HT-29 (cell line): ENCODE measurements around the gene KRTAP12-4. TPM values are rescaled to one million over a fixed set of nuclear protein-coding genes. Genes with fewer than 3 reads are reported as not detected.
A peak's percentile ranks its signal among the peaks of the same experiment; 100 is the strongest.
"Not testable (repeated sequence)": the region's sequence is repeated elsewhere in the genome, so short reads cannot be mapped to it uniquely, and the experiment has no call there.

Source experiments
- DNase-seq: peaks from one replicate; pipeline ENCODE4 v3.0.0-alpha.2; 2015; ENCODE audit warnings: low spot score
- total RNA-seq: library from RNA; depleted of rRNA; stranded (reverse); fragments of >200 nt; shearing (Covaris generic); gene quantifications from 2 replicates; pipeline ENCODE4 v1.2.3, GENCODE V29; 2014

KRTAP12-4 gene
- total RNA-seq, 1 experiment from 2014 or later, result not detected

DNA sequence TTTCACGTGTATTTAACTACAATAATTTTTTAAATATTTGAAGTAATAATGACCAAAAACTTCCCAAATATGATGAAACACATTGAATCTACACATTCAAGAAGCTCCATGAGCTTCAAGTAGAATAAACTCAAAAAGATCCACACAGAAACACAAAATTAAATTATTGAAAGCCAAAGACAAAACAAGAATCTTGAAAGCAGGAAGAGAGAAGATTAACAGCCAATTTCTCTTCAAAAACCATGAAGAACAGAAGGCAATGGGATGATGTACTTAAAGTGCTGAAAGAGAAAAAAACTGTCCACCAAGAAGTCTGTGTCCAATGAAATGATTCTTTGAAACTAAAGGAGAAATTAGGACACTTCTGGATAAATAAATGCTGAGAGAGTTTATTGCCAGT is 22.4 kb downstream of the KRTAP12-4 start:
- DNase-seq, result no peak

DNA sequence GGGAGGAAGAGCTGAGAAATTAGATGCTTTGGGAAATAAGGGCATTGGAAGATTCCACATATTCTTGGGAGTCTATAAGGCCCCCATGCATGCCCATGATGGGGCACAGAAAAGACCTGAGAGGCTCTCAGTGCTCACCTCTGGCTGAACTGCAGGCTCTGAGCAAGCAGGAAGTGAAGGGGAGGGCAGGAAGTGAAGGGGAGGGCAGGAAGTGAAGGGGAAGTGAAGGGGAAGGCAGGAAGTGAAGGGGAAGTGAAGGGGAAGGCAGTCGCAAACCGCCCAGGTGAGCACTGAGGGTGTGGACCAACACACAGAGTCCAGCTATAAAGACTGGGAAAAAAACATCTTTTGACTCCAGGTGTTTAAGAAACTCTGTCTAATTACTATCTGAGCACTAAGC is 24.0 kb downstream of the KRTAP12-4 start:
- no peak for DNase-seq

DNA sequence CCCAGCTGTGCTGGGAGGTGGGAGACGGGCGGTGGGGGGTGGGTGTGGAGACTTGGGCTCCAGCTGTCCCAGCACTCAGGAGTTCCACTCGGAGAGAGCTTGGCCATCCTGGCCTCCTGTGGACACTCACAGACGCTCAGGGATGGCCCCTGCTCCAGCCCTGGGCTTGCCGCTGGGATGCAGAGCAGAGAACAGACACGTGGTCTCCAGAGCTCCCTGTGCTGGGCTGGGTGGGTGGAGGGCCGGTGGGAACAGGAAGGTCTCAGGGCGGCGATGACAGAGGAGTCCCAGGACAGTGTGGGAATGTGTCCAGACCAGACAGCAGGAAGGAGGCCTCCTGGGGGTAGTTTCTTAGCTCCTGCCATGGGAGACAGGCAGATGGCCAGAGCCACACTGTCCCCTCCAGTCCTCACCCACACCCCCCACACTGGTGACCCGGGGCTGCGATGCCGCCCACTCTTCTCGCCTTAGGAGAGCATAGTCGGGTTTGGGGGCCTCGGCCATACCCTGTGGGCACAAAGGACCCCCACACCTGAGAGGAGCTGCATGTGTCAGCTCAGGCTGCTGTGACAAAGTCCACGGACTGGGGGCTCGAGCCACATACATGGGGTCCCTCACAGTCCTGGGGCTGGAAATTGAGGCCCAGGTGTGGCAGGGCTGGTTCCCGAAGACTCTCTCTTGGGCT is 25.6 kb downstream of the KRTAP12-4 start:
- DNase-seq, result no peak

DNA sequence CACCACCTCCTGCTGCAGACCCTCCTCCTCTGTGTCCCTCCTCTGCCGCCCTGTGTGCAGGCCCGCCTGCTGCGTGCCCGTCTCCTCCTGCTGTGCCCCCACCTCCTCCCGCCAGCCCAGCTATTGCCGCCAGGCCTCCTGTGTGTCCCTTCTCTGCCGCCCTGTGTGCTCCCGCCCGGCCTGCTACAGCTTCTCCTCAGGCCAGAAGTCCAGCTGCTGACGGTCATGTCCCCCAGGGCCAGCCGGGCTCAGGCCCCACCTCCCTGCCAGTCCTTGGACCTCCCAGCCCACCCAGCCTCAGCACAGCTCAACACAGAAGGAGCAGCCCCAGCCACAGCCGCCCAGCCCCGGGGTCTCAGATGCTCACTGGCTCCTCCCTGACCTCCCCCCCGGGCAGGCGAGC is 26.6 kb downstream of the KRTAP12-4 start:
- not testable (repeated sequence) for DNase-seq

DNA sequence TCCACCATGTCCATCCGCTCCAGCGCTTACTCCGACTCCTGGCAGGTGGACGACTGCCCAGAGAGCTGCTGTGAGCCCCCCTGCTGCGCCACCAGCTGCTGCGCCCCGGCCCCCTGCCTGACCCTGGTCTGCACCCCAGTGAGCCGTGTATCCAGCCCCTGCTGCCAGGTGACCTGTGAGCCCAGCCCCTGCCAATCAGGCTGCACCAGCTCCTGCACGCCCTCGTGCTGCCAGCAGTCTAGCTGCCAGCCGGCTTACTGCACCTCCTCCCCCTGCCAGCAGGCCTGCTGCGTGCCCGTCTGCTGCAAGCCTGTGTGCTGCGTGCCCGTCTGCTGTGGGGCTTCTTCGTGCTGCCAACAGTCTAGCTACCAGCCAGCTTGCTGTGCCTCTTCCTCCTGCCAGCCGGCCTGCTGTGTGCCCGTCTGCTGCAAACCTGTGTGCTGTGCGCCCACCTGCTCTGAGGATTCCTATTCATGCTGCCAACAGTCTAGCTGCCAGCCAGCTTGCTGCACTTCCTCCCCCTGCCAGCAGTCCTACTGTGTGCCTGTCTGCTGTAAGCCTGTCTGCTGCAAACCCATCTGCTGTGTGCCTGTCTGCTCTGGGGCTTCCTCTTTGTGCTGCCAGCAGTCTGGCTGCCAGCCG is 27.2 kb downstream of the KRTAP12-4 start:
- not testable (repeated sequence) for DNase-seq

DNA sequence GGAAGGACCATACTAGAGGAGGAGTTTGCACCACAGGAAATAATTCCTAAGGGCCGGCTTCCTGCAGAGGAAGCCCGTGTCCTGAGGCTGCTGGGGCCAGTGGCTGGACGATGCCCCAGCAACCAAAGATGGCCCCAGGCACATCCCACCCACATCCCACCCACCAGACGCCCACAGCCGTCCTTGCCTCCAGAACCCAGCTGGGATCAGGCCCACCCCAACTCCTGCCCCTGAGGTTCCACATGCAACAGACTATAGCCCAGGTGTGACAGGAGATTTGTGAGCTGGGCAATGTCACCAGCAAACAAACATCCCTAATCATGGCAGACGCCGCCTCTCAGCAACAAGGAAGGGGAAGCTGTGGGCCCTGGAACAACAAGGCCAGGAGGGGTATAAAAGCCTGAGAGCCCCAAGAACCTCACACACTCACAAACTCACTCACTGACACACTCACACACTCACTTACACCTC is 27.8 kb downstream of the KRTAP12-4 start, which contains the start of gene KRTAP10-9:
Gene KRTAP10-9 (plus strand): TSS at position 421 of the 471 bp plus-strand sequence. CDS start 79 bp downstream, outside the sequence.
- DNase-seq, result no peak

DNA sequence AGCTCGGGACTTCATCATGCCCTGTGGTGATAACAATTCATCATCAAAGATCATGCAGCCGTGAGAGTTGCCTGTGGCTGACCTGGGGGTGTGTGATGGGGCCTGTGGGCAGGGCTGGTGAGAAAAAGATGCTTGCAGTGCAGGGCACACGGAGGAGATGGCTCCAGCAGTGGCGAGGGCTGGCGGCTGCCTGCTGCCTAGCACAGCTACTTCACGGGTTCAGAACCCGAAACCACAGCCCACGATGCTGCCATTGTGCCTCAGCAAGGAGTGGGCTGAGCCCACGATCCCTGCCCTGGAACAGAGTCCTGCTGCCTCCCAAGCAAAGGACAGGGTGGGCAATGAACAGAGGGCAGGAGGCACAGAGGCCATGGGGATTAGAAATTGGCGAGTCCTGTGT is 28.2 kb downstream of the KRTAP12-4 start:
- no peak for DNase-seq

DNA sequence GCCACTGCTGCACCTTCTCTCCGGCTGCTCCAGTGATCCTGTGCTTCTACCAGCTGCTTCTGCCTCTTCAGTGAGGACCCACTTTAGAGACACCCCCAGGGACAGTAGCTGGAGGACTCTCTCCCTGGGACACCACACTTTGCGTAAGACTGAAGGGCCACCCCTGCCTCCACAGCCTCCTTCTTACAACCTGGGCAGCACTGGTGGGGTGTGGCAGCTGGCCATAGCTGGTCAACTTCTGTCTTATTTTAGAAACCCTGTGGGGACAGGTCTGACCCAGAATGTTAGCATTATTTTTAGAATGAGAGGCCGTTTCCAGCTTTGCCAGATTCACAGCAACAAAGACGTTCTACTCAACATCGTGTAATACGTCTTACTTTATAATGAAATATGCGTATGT is 28.7 kb downstream of the KRTAP12-4 start:
- DNase-seq, result no peak

DNA sequence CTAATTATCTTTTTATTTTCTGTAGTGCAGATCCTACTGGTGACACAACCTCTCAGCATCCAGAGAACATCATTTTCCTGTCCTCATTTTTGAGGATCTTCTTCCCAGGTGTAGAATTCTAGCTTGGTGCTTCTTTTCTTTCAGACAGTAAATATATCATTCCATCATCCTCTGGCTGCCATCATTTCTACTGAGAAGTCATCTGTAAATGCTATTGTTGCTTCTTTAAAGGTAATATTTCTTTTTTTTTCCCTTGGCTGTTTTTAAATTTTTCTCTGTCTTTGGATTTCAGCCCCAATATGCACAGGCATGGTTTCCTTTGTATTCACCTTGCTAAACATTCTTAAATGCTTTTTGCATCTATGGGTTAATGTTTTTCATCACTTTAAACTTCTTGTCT is 30.9 kb downstream of the KRTAP12-4 start:
- DNase-seq, result no peak

DNA sequence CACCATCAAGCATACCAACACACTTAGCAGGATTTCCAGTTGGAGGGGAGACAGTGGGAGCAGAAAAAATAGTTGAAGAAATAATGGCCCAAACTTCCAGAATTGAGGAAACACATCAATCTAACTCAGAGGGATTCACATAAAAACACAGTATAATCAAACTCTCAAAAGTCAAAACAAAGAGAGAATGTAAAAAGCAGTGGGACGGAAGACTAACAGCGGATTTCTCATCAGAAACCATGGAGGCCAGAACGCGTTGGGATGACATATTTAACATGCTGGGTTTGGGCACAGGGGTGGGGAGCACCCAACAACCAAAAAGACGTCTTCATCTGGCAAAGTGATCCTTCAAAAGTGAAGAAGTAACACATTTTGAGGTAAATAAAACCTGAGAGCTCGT is 34.6 kb downstream of the KRTAP12-4 start:
- no peak for DNase-seq

DNA sequence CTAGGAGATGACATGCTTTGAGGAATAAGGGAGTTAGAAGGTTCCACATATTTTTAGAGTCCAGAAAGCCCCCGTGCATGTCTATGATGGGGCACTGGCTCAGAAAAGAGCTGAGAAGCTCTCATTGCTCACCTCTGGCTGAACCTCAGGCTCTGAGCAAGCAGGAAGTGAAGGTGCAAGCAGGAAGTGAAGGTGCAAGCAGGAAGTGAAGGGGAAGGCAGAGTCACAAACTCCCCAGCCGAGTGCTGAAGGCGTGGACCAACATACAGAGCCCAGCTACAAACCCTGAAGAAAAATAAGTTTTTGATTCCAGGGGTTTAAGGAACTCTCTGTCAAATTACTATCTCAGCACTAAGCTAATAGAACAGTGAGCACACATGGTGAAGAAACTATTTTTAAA is 35.5 kb downstream of the KRTAP12-4 start:
- no peak for DNase-seq

DNA sequence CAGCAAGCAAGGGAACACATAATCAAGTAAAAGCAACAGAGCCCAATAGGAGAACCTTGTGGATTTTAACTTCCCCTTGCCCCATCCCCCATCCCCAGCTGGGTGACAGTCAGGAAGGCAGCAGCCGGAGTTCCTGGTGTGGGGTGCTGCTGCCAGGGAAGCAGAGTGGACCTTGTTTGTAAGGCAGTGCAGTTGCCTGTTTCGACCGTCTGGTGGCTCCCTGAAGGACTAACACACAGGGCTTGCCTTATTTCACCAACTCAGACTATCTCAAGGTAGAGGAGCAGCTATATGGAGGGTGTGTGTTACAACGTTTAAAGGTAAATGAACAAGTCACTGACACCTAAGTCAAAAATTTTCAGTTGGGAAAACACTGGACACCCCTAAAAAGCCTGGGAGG is 36.0 kb downstream of the KRTAP12-4 start:
- DNase-seq, result peak; percentile 14

DNA sequence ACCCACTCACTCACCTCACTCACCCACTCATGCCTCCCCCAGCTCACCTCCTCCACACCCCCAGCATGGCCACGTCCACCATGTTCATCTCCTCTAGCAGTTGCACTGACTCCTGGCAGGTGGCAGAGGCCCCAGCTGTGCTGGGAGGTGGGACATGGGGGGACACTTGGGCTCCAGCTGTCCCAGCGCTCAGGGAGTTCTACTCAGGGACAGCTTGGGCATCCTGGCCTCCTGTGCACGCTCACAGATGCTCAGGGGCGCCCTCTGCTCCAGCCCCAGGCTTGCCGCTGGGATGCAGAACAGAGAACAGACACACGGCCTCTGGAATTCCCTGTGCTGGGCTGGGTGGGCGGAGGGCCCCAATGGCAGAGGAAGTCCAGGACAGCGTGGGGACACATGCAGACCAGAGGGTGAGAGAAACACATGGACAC is 37.4 kb downstream of the KRTAP12-4 start:
- DNase-seq, result no peak

DNA sequence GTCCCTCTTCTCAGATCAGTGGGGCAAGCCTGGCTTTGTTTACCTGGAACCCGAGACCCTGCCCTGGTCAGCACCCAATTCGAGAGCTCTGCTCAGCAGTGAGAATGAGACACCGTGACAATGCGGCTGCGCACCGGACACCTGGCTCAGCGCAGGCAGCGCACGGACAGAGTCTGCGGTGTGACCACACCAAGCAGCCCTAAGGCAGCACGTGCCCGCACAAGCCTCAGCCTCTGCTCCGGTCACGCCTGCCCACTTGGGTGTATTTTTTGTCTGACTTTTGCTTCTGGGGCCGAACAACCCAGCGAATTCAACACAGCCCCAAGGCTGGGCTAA is 37.9 kb downstream of the KRTAP12-4 start:
- DNase-seq, result no peak

DNA sequence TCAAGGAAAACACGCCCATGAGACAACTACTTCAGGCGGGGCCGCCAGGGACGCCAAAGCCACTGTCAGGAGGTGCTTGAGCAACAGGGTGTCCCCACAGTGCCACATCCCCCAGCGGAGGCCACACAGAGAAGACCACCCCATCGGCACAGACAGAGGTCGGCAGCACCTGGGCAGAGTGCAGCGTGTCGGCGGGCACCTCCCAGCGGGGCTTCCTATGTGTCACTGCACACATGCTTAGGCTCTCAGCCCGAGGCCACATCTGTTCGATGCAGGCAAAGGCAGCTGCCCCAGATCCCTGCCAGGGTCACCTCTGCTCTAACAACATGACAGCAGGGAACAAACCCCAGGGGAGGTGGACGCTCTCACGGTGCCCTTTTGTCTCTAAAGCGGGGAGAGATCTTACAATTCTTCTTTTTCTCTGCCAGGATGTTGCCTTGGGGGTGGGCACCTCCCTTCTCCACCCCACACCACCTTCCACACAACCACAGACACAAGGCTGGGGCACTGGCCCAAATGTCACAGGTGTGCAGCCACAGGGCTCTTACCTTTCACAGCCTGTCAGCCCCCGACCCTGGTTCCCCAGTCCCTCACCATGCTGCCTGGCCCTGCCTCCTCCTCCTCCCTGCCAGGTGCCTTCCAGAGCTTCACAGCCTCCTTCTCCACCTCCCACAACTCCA is 38.4 kb downstream of the KRTAP12-4 start:
- no peak for DNase-seq

DNA sequence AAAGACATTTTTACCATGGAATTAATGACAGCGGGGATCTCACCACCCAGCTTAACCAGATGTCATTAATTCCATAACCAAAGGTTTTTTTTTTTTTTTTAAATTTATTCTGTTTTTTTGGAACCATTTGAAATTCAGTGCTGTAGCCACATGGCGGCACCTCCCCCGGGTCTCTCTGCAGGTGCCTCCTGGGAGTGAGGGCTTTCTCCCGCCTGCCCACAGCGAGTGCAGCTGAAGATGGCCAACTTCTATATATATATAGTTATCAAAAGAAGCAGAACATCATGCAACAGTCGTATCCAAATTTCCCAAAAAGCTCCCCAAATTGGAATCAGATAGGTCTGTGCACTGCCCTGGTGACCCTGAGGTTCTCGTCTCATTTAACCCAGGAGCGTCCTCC is 39.0 kb downstream of the KRTAP12-4 start:
- DNase-seq, result no peak

DNA sequence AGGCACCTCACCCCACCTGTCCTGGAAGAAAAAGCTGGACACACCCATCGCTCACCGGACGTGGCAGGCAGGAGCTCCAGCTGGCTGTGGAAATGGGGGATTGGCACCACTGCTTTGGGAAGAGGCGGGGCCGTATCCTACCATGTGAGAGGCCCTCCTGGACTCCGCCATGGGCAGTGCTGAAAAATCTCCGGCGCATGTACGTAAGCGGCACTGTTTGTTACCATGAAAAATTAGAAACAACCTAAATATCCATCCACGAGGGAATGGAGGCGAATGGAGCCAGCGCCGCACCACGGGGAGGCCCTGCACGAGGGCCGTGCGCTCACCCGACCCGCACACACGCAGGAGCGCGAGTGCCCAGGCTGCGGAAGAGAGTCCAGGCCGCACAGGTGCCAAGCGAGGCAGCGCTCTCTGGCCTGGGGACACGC is 39.5 kb downstream of the KRTAP12-4 start:
- no peak for DNase-seq

DNA sequence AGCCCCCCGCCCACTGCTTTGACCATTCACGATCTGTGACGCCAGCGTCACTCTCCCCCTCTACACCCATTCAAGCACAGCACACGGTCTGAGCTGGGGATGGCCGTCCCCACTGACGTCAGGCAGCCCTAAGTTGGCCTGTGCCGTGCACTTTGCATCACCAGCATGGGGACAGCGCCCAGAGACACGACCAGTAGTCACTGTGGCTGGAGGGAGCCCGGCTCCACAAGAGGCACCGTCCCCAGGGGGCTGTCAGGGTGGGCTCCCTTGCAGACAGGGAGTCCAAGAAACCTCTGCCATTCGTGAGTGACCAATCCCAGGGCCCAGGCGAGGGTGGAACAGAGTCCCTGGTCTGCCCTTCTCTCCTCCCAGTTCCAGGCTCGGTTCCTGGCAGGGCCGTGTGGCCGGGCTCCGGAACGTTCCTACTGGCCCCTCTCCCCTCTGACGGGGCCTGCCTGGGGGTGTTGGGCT is 40.3 kb downstream of the KRTAP12-4 start:
- DNase-seq, result no peak

DNA sequence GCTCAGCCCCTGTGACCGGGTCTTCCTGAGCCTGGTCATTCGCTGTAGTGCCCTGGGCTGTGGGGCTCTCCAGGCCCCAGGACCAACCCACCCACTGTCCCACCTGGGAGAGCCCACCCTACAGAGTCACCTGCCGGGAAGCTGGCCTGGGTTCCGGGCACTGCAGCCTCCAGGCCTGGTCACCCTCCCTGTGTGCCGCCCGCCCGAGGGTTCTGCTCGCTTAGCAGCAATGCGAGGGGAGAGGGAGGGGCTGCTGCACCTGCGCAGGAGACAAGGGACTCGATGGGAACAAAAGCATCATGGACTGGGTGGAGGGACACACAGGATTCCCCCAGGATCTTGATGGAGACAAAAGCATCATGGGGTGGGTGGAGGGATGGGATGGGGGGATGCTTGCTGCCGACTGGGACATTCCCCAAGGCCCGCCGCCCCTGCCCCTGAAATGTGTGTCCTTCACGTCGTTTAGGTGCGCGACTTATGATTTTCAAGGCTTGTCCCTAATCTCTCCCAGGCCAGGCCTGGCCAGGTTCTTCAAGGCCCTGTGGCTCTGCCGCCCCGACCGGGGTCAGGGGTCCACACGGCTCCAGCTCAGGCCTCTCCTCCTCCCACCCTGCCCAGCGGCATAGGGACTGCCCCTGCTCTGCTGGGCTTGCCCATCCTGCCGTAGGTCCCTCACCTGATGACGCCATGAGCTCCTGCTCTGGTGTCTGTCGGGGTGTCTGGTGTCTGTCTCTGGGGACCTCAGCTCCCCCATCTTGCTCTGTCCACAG is 40.9 kb downstream of the KRTAP12-4 start:
- no peak for DNase-seq

DNA sequence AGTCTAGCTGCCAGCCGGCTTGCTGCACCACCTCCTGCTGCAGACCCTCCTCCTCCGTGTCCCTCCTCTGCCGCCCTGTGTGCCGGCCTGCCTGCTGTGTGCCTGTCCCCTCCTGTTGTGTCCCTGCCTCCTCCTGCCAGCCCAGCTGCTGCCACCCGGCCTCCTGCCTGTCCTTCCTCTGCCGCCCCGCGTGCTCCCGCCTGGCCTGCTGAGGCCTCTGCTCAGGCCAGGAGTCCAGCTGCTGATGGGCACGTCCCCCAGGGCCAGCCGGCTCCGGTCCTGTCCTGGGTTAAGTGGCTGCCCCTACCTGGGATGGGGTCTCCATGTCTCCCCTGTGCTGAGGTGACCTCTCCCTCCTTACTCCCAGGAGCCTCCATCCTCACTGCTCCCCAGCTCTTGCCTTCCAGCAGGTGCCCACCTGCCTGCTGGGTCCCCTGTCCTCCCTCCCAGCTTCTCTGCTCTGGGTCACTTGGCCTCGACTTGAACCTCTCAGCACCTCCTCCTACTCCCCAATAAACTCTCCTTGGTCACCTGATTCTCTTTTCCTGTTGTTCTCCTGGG is 41.7 kb downstream of the KRTAP12-4 start:
- no peak for DNase-seq

DNA sequence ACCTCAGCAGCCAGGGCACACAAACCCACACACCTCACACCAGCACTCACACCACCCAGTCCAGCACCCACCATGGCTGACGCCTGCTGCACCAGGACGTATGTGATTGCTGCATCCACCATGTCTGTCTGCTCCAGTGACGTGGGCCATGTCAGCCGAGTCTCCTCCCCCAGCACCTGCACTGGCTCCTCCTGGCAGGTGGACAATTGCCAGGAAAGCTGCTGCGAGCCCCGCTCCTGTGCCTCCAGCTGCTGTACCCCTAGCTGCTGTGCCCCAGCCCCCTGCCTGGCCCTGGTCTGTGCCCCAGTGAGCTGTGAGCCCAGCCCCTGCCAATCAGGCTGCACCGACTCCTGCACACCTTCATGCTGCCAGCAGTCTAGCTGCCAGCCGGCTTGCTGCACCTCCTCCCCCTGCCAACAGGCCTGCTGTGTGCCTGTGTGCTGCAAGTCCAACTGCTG is 42.4 kb downstream of the KRTAP12-4 start, which contains the start of gene KRTAP10-8:
Gene KRTAP10-8 (plus strand): TSS at position 51 of the 458 bp plus-strand sequence. CDS start 22 bp downstream, at position 73.
- DNase-seq, result no peak
